Fibroblast of the aortic adventitia (primary cell): ENCODE data around the gene LMAN1. TPM values are rescaled to one million over a fixed set of nuclear protein-coding genes. Genes with fewer than 3 reads are reported as not detected.

ENCODE experiments used
- DNase-seq: peaks from one replicate; pipeline ENCODE4 v3.0.0-alpha.2; 2010; ENCODE audit warnings: low read depth
- H3K4me3 ChIP-seq: 2 replicates; pipeline ENCODE4 v1.5.1; 2011; ENCODE audit warnings: low read depth, mild to moderate bottlenecking, control low read depth, low read length, moderate library complexity
- total RNA-seq: library from RNA; depleted of rRNA; stranded (reverse); fragments of >200 nt; gene quantifications from 2 replicates; pipeline ENCODE4 v1.2.3, GENCODE V29; 2012; ENCODE audit warnings: low replicate concordance
- TF ChIP-seq, protein P1 (sequence below): IDR thresholded peaks from 2 replicates; pipeline ENCODE4 v1.5.1; 2011; ENCODE audit warnings: mild to moderate bottlenecking, low read length, control low read depth, inconsistent platforms; ENCODE audit not compliant: insufficient read depth

Gene LMAN1
- total RNA-seq, 1 donor: 182 TPM

DNA sequence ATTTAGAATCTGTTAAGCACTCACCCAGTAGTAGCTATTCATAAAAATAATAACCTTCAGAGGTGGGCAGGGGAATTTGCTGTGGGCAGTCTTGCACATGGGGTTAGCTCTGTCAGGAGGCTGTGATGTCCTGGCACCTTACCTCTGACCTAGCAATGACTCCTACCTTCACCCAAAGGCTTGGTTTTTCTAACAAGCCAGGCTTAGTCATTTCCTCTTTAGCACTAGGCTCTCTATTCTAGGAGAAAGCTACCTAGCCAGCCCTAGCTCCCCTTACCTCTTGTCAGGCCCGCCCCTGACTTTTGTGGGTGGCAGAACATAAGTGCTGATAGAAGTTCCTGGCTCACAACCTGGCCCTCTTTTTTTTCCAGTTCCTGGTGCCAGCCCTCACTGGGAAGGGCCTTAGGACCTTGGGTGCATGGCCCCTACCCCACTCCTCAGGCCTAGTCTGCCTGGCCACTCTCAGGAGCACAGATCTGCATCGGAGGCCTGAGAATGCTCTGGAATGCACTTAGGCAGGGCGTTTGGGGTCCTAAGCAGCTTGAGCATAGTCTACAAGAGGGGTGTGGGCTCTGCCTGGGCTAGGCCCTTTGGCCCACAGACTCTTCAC lies 58.3 kb downstream of the LMAN1 start:
- TF ChIP-seq, protein P1, sequence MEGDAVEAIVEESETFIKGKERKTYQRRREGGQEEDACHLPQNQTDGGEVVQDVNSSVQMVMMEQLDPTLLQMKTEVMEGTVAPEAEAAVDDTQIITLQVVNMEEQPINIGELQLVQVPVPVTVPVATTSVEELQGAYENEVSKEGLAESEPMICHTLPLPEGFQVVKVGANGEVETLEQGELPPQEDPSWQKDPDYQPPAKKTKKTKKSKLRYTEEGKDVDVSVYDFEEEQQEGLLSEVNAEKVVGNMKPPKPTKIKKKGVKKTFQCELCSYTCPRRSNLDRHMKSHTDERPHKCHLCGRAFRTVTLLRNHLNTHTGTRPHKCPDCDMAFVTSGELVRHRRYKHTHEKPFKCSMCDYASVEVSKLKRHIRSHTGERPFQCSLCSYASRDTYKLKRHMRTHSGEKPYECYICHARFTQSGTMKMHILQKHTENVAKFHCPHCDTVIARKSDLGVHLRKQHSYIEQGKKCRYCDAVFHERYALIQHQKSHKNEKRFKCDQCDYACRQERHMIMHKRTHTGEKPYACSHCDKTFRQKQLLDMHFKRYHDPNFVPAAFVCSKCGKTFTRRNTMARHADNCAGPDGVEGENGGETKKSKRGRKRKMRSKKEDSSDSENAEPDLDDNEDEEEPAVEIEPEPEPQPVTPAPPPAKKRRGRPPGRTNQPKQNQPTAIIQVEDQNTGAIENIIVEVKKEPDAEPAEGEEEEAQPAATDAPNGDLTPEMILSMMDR: no peak
- H3K4me3 ChIP-seq: no peak overlapping the region
- no peak for DNase-seq

DNA sequence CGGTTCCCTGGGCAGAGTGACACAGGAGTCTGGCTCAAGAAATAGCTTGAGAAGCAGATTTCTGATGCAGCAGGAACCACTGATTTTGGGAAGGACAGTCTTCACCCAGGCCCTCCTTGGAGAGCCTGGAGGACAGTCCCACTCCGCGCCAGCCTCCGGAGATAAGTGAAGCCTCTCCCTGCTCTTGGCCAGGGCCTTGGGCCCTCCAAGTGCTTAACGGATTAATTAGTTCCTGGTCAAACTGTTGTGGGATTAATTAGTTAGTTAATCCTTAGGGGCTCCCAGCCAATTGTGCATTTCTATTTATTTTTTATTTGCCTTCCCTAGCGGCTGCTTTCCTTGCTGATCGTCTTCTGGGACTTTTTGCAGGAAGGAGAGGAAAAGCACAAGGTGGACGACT lies 60.2 kb downstream of the LMAN1 start:
- no peak for DNase-seq
- TF ChIP-seq, protein P1: no peak
- no peak overlapping the region for H3K4me3 ChIP-seq

DNA sequence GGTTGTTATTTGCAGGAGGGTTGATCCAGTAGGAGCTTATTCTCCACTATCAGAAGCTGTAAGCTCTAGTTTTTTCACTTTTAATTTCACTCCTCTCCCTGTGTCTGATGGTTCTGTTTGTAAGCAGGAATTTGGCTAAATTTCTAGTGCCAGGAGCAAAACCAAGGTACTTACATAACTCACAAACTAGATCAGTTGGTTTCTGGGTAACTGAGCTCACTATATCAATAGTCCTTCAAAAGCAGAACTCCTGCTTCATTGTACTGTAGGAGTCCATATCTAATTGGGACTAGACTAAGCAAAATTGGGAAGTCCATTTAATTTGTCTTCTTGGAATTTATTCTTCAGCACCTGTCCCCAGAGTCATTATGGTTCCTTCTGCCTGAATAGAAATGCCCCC lies 65.7 kb downstream of the LMAN1 start:
- DNase-seq: no peak
- H3K4me3 ChIP-seq: no peak overlapping the region
- TF ChIP-seq, protein P1: no peak

DNA sequence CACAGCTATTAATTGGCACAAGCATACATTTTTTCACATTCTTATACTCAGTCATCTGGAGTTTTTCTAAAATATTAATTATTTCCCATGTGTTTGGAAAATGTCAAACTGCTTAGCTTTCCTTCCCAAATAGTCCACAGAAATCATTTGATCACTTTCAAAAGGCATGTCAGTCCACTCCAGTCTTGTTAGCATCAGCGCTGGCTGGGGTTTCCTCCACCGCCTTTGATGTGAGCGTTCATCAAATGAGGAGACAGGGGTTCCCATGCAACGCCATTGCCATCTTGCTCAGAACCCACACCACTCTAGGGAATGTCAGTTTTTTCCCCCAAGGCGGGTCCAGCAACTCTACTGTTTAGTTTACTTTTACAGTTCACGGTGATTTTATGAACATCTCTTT lies 72.7 kb downstream of the LMAN1 start:
- DNase-seq: no peak
- TF ChIP-seq, protein P1: no peak
- H3K4me3 ChIP-seq: no peak overlapping the region

DNA sequence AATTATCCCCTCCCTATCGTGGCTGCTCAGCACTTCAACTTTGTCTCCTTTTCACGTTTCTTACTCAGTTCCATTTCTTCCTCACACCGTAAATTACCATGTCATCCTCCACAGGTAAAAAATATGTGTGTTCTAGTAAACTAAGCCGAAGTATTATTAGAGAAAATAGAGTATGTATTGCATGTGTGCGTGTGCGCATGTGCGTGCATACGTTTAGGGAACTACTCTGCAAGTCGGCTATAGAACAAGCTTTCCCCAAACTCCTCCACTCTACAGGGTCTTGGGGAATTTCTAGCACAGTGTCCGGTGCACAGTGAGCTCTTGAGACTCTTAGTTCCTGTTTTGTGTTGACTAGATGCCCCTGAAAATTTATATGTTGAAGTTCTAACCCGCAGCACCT lies 76.7 kb downstream of the LMAN1 start:
- TF ChIP-seq, protein P1: no peak
- no peak overlapping the region for H3K4me3 ChIP-seq
- DNase-seq: no peak

DNA sequence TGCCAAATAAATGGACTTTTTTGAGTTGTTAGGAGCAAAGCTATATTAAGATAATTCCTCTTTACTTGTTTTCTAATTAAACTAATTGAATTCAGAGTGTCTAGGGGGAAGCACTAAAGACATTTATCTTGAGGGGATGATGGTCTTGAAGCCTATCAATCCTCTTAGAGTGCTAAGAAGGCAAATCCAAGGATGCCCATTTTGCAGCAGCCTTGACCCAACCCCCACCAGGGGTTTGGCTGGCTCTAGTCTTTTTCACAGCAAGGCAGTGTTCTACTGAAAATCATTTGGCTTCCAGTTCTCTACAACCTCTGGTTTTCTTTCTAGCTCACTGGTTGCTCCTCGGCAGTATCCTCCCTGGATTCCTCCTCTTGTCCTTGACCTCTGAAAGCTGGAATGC lies 79.3 kb downstream of the LMAN1 start:
- DNase-seq: no peak
- TF ChIP-seq, protein P1: no peak
- H3K4me3 ChIP-seq: no peak overlapping the region

DNA sequence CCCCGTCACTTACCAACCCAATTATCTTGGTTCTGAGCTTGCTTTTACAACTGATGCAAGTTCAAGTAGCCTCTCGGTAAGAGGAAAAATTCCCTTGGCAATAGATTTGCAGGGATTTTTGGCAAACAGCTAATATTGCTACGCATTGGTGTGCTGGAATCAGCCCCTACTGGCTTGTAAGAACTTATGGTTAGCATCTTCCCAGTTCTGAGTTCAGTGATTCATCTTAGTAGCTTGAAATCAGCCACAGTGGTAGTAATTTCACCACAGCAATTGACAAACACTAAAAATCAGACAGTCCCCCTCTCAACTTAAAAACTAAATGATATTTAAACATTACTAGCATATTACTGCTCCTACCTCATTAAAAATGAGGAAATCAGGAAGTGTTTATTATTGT lies 79.9 kb downstream of the LMAN1 start:
- TF ChIP-seq, protein P1: no peak
- peak; percentile 41 for DNase-seq
- no peak overlapping the region for H3K4me3 ChIP-seq
